GM19238 (cell line): ENCODE results near the gene UBL4A.
A peak's percentile ranks its signal among the peaks of the same experiment; 100 is the strongest.

Source experiments
- DNase-seq: peaks from one replicate; pipeline ENCODE4 v3.0.0; 2011; ENCODE audit warnings: low spot score; ENCODE audit not compliant: insufficient read length

Gene UBL4A

DNA sequence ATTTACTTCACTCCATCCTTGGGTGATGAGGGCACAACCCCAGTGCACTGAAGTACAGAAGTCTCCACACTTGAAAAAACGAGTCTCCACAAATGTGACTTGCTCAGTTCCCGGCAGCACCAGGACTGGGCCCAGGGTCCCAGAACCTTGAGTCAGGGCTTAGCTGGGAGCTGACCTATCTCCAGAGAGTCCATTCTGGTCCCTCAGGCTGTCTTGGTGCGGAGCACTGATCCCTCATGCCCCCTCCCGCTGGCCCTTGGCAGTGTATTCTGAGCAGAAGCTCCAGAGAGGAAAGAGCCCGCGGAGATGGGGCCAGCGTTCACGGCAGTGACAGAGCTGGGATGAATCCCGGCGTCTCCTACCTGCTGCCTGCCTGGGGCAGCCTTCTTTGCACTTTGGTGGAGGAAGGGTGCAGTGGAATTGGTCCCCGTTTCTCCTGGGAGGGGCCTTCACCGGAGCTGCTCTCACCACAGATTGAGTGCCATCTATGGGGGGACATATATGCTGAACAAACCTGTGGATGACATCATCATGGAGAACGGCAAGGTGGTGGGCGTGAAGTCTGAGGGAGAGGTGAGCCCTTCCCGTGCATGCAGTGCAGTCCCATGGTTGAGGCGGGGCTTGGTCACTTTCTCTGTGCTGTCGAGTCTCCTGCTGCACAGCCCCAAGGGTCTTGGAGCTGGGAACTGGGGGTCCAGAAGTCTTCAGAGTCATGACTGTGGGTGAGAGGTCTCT is 45.6 kb downstream of the UBL4A start:
- DNase-seq = no peak

DNA sequence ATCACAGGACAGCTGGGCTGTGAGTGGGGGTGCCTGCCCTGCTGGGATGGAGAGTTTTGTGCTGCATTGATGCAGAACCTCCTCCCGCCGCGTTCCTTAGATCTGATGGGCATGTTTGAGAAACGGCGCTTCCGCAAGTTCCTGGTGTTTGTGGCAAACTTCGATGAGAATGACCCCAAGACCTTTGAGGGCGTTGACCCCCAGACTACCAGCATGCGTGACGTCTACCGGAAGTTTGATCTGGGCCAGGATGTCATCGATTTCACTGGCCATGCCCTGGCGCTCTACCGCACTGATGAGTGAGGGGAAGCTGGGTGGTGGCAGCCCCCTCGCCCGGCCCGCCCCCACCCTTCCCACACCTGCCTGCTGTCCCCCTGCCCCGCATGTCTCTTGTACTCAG is 46.6 kb downstream of the UBL4A start:
- no peak for DNase-seq

DNA sequence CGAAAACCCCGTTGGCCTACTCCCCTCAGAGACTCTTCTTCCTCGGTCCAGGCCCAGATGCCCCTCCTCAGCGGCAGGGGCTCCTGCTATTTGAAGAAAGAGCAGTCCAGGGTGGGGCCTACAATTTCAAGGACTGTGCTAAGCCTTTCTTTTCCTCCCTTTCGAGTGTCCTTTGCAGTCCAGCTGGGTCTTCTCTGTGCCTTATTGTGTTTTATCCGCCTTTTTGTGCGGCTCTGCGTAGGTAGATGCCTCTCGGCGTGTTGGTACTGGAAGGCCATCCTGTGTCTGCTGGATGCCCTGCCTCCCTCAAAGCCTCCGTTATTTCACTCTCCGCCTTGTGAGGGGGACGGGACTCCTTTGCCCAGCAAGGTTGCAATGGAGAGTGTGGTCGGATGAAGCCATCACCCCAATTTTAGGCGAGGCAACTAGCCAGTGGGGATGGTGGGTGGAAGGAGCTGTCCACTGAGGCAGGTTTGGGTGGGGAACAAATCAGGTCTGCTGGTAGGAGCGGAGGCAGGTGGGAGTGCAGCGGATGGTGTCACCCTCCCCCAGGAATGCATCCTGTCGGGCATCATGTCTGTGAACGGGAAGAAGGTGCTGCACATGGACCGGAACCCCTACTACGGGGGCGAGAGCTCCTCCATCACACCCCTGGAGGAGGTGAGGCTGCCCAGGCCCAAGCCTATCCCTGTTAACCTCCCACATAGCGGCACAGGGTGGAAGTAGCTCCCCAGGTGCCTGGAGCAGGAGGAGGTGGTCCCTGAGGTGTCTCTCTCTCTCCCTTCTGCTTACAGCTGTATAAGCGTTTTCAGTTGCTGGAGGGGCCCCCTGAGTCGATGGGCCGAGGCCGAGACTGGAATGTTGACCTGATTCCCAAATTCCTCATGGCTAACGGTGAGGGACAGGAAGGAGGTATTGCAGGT is 48.2 kb downstream of the UBL4A start:
- no peak for DNase-seq

DNA sequence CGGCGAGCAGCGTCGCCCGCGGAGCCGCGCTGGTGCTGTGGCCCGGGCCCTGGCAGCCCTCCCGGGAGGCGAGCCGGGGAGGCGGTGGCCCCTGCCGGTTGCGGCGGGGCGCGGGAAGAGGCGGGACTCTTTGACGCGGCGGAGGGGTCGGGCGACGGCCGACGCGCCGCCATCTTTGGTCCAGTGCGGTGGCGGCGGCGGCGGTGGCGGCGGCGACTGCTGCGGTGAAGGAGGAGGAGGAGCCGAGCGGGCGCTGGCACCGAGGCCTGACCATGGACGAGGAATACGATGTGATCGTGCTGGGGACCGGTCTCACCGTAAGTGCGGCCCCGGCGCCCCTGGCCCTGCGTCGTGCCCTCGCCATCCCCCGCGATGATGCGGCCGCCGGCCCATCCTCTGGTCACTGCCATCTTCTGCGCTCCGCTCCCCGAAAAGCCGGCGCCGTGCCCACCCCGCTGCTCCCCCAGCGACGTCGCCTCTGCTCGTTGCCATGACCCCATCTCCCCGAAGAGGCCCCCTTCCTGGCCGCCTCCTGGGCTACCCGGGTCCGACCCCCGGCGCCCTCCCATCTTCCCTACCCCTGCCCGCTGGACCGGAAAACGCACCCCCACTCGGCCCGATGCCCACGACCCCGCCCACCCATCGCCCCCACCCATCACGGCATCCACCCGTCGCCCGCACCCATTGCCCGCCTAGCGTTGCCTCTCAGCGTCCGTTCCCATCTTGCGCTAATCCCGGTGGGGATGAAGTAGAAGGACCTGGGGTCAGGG is 49.2 kb downstream of the UBL4A start, which contains the start of gene GDI1:
TSS of gene GDI1 (plus strand) at position 172 of the 770 bp plus-strand sequence. CDS start at position 273, 101 bp downstream.
- DNase-seq = no peak

DNA sequence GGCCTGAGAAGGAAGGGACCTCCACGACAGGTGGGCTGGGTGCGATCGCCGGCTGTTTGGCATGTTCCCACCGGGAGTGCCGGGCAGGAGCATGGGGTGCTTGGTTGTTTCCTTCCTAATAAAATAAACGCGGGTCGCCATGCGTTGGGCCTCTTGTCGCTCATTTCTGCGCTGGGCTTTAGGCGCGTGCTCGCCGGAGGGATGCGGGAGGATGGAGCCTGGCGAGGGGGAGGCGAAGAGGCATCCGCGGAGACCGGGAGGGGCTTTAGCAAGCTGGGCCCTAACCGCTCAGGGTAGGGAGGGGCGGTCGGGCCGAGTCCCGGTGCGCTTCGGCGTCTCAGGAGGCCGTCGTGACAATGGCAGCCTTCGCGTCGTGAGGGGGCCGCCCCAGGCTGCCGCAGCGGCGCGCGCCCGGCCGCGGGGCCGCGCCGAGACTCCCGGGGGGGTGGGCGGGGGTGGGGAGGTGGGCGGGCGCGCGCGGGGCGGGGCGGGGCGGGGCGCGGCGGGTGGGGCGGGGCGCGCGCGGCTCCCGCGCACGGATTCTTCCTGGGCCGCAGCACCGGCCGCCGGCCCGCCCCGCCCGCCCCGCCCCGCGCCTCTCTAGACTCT is 49.9 kb downstream of the UBL4A start:
- DNase-seq = peak; percentile 68

DNA sequence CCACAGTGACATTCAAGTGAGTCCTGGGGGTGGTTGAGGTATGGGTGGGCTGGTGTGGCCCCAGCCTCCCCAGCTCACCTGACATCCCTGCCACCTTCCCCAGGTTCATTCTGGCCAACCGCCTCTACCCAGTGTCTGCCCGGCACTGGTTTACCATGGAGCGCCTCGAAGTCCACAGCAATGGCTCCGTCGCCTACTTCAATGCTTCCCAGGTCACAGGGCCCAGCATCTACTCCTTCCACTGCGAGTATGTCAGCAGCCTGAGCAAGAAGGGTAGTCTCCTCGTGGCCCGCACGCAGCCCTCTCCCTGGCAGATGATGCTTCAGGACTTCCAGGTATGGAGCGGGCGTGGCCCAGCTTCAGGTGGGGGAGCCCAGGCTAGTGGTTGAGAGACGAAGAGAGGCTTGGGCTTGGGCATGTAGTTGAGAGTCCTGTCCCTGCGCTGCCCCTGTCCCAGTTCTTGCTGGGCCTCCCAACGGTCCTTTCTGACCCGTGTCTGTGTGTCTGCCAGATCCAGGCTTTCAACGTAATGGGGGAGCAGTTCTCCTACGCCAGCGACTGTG is 51.2 kb downstream of the UBL4A start:
- no peak for DNase-seq

DNA sequence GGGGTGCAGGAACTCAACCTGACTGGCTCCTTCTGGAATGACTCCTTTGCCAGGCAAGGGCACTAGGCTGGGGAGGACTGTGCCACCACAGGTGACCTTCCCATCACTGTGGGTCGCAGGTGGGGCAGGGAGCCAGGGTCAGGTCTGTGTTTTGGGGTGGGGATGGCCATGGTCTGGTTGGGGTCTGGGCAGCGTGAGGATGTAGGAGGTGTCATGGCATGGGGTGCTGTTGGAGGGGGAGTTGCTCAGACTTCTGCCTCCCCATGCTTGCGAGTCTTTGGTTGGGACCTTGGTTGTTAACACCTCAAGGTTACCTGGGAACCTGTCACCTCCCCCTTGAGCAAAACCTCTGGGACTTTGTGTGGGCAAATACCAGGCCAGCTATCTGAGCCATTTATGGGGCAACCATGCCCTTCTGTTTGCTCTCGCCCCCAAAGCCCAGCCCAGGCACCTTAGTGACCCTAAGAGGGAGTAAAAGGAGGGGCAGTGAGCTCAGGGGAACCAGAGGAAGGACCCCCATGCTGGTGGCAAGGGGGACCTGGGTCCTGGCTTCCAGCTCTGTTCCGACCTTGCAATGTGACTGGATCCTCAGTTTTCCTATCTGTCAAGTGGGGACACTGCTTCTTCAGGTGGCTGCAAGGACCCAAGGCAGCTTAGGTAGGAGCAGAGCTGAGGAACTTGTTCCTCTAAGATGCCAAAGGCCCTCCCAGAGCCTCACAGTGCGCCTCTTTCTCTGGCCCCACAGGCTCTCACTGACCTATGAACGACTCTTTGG is 51.8 kb downstream of the UBL4A start:
- no peak for DNase-seq
